HL-60/S4 treated with phorbol 12-myristate 13-acetate at 8.2 ng/mL for 4 days and 3 days (cell line): ENCODE results near the gene LDLRAP1.

Experiments
- in situ Hi-C: fragments of 300-500 bp; cut with MboI; formaldehyde crosslinking; loops from 2 replicates; pipeline ENCODE4 v1.15.0; 2022; ENCODE audit warnings: low sequenced_read_pairs

LDLRAP1 gene

GRCh38 chr1:25560788-25561187 is 17.4 kb downstream of the LDLRAP1 start:
- in situ Hi-C loops = no loop called here

DNA sequence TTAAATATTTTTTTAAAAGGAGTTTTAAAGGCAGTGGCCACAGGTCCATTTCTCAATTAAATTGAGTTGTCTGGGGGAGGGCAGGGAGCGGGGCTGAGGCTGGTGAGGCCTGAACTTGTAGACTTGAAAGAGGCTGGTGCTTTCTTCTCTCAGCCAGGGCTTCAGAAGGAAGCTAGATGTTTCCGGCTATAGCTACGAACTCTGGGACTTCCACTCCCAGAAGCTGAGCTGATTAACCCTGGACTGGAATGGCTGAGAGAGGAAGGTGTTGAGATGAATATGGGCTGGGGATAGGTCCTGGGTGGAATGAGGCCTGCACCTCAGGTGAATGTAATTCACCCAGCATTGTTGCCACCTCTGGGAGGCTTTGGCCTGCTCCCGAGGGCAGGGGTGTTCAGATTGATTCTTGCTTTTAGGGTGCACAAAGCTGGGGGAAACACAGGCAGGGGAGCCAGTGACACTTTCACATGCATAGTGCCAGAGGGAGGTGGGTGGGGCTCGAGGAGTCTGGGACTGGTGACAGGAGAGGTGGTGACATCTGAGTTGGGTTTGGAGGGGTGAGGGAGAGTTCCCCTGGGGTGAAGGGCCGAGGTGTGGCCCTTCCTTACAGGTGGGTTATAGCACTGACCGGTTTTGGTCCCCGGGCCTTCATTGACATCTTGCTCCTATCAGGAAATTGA is 18.2 kb downstream of the LDLRAP1 start:
- in situ Hi-C loops = no loop called here

DNA sequence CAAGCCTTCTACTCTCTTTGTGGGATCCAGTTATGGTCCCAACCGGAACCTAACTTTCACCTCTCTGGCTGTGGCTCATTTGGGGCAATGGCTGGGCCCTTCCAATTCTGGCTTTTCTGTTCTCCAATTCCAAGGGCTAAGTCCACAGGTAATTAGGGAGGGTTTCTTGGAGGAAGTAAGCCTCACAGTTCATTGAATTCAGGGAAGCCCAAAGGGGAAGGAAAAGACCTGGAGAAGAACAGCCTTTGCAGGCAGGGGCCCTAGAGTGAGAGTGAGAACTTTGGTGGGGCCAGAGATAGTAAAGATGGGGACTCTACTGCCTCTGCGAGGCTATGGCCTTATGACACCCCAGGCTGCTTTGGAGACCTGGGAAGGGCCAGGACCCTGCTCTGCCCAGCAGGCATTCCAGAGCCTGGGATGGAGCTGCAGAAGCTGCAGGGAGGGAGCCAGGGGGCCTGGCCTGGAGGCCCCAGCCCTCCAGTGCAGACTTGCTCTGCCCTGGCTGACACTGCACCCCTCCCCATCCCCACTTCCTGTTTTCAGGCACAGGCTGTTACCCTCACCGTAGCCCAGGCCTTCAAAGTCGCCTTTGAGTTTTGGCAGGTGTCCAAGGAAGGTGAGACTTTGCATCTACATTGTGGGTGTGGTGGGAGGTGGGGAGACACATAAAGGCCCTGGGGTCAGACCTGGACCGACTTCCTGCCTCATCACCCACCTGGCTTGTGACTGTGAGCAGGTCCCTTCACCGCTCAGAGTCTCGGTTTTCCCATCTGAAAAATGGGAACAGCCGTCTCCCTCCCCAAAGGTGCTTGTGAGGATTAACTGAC is 18.9 kb downstream of the LDLRAP1 start:
- in situ Hi-C loops = no loop called here

GRCh38 chr1:25562928-25563283 is 19.5 kb downstream of the LDLRAP1 start:
- in situ Hi-C loops = no loop called here

DNA sequence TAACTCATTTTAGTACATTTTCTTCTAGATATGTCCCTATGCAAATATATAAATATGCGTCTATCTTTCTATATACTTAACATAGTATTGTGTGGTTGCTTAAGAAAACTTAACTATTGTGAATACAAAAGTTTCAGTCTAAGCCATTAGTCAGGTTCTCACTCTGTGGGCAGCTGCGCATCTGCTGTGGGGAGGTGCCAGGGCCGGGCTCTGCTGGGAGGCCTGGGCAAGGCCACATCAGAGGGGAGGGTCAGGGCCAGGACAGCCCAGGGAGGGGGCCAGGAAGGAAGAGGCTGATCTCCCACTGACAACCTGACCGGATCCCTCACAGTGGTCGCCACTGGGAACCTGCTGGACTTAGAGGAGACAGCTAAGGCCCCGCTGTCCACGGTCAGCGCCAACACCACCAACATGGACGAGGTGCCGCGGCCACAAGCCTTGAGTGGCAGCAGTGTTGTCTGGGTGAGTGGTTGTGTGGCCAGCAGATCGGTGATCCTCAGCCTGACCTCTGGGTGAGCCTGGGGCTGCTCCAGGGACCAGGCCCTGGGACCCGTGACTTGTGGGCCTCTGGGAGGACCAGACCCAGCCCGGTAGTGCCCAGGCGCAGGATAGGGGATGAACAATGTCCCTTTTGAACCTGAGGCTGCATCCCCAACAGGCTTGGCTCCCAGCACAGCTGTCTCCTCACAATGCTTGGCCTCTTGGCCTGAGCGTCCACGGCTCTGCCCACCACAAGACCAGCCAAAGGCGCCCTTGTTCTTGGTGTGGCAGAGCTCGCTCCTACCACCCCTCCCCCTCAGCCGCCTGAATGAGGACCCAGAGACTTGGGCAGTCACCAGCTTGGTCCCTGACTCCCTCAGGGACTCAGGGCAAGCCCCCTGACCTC is 20.2 kb downstream of the LDLRAP1 start:
- in situ Hi-C loops = no loop called here

DNA sequence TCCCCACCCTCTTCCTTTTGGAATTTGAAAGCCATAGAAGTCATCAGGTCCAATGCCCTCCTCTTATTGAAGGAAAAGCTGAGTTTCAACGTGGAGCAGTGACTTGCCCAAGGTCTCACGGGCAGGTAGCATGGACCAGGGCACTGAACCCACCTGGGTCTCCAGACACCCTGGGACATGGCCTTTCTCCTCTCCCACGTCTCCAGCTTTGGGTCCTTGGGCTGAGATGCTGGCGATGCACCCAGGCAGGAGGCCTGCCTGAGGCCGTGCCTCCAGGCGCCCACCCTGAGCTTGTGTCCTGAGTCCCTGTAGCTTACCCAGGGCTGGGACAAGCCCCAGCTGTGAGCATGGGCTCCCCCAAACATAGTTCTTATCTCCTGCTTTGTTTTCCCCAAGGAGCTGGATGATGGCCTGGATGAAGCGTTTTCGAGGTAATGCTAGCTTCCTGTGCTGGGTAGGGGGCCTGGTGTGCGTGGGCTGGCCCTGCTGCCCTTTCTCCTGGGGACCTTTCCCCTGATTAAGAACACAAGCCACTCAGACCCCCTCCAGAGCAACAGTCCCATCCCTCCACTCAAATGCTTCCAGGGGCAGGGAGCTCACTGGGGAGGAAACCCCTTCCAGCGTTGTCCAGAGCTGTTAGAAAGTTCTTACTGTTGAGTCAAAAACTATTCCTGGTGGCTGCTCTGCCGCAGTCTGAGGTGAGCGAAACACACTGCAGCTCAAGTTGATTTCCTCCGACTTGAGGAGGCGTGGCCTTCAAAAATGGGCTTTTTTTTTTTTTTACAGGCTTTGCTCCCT is 21.6 kb downstream of the LDLRAP1 start:
- in situ Hi-C loops = no loop called here

- in situ Hi-C loops = no loop called here
Observed at GRCh38 chr1:25565626-25566025, 22.2 kb downstream of the LDLRAP1 start.

DNA sequence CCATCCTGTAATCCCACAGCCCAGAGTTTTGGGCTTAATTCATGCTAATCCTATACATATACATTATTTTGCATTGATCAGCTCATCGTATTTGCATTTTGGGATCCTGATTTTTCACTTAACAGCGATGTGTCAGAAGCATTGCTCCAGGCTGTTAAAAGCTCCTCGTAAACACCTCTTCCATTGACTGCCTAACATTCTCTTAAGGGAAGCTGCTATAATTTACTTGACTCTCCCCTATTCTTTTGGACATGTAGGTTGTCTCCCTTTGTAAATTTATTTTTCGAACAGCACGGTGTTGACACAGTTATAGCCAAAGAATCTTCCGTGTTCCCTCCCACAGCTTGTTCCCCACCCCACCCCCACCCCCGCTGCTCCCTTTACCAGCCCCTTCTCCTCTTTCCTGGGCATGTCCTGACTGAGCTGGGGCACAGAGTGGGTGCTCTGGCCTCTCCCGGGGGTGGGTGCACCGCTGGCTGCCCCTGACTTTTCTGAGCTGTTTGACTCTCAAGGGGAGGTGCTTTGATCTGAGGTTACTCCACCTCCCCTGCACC is 22.8 kb downstream of the LDLRAP1 start:
- in situ Hi-C loops = no loop called here

- in situ Hi-C loops = no loop called here
Observed at GRCh38 chr1:25566730-25567341, 23.4 kb downstream of the LDLRAP1 start.

GRCh38 chr1:25567710-25568089 is 24.3 kb downstream of the LDLRAP1 start:
- in situ Hi-C loops = no loop called here

DNA sequence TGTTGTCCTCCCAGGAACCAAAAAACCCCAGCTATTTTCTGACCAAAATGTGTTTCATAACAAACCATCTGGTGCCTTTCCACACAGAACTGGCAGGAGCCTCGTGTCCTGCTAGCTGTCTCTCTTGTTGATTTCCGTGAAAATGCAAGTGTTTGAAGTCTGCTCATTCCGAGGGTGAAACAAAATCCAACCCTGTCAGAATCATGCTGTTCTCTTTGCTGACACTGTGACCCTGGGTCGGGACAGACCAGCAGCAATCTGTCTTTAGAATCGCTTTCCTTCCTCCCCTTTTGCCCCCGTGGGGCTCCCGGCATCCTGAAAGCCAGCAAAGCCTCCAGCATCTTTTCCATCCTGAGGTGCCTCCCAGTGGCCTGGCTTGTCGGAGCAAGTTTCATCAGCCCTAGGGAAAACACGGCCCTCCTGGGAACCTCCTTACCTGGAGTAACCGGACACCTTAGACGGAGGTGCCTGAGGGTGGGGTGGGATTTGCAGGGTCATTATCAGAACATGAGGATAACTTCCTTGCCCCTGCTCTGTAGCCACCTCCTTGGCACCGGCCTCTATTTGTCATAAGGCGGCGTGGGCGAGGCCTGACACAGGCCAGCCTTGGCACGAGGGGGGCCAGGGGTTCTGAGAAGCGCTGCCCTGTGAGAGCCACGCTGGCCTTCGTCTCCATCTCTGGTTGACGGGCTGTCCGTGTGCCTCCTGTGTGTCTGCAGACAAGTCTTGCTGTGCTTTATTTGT is 24.9 kb downstream of the LDLRAP1 start:
- in situ Hi-C loops = no loop called here

GRCh38 chr1:25568834-25569596 is 25.6 kb downstream of the LDLRAP1 start:
- in situ Hi-C loops = no loop called here

DNA sequence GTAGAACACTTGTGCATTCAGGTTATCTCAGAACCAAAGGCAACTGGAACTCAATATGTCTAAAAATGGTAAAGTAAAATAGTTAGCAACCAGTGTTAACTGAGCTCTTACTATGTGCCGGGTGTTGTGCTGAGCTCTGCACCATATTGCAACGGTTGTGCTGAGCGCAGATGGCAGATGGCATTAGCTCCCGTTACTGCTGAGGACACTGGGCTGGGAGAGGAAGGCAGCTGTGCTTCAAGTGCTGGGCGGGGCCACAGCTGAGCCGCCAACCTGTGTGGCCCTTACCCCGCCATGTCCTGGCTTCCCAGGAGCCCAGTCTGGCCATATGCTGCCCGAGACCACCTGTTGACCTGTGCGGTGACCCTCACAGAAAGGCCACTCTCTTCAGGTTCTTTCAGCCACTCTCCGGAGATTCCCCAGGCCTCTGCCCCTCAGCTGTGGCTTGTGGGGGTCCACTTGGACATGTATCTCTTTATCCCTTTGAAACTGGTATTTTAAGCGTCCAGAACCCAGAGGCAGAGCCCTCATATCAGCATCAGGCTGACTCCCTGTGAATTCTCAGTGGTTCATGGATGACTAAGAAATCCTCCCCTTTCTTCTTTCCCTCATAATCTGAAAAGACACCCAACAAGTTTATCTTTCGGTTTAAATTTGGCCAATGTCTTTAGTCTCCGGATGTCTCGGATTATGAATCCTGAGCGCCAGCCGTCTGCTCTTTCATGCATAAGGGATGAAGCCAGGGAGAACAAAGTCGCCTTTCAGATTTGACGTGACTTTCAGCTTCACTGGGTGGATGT is 26.4 kb downstream of the LDLRAP1 start:
- in situ Hi-C loops = no loop called here

DNA sequence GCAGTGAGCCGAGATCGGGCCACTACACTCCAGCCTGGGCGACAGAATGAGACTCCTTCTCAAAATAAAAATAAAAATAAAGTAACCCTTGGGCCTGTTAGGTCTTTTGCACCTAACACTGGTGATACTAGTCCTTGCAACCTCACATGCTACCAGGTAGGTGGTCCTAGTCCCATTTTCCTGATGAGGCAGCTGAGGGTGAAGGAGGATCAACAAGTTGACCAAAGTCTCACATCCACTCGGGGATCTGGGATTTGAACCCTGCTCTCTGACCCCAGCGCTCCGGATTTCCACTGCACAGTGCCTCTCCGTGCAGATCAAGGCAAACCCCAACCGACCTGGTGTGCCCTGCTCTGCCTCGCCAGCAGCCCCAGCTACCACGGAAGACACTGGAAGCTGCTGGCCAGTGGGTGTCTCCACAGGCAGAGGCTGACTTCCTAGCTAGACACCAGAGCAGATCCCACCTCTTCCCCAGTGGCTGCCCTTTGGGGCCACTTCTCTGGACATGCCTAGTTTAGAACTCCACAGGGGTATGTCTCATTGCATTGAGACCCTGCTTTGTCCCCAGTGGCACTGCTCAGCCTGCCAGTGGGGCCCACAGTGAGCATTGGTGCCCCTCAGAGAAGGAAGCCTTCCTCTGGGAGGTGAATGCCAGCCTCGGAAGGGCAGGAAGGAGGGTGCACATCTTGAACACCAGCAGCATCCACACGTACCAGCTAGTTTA is 27.6 kb downstream of the LDLRAP1 start:
- in situ Hi-C loops = no loop called here

DNA sequence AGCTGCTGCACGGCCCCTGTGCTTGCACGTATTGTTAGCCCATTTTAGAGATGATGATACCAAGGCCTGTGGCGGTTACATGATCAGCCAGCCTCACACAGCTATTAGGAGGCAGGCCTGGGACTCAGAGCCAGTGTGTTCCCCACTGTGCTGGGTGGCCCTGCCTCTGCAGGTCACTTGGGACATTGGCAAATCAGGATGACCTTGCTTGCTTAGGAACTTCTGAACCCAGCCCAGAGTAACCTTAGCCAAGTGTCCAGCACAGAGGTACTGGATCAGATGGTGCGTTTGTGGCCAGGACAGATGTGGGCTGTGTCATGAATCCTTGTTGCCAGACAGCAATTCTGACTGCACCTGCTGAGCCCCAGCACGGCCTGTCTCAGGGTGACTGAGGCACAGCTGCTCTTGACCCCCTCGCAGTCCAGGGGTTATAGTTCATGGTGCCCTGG is 28.1 kb downstream of the LDLRAP1 start:
- in situ Hi-C loops = no loop called here

DNA sequence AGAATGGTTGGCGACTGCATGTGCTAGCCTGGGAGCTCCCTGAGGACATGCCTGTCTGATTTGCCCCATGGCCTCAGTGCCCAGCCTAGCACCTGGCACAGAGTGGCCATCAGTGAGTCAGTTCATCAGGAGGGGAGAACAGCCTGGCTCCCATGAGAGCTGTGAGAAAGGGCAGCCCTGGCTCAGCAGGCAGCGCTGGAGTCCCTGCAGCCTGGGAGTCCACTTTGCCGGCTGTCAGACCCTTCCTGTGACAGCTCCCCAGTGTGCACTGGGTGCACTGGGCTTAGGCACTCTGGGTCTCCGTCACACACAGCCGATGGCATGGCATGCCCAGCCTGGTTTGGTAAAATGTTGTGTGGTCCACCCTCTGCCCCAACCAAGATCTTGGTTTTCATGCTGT is 28.7 kb downstream of the LDLRAP1 start:
- in situ Hi-C loops = no loop called here
